ENCODE results near the gene TMEM45A. TPM values are rescaled to one million over a fixed set of nuclear protein-coding genes. Genes with fewer than 3 reads are reported as not detected.

Gene TMEM45A
- total RNA-seq, 1 experiment from 2014 or later = 10.1 TPM

GRCh38 chr3:100570811-100571210 is 78.4 kb downstream of the TMEM45A start:
- Histone ChIP-seq H3K56ac (ENCODE audit: insufficient read length, low read depth, low read length) (no peak overlapping the region), H2BK12ac (ENCODE audit: insufficient read length, low read depth, low read length) (no peak overlapping the region), H4K5ac (ENCODE audit: insufficient read length, low read depth, low read length) (no peak overlapping the region), H3K23ac (ENCODE audit: insufficient read length, low read depth, low read length) (no peak overlapping the region), H4K91ac (ENCODE audit: insufficient read length, low read depth, low read length) (no peak overlapping the region), H3K23me2 (ENCODE audit: insufficient read length, low read depth, low read length, poor library complexity, severe bottlenecking) (no peaks in the 10 kb centered on the region), H3K4me2 (ENCODE audit: insufficient read depth, insufficient read length, low read length) (no peak overlapping the region), H4K8ac (replicated peaks; ENCODE audit: insufficient read length, low read depth, low read length) (no peak overlapping the region), H3K18ac (ENCODE audit: insufficient read length, low read depth, low read length) (no peak overlapping the region), H2BK5ac (ENCODE audit: insufficient read length, low read length) (no peak overlapping the region), H3K9me3 (ENCODE audit: control insufficient read depth, low read depth, low read length) (no peaks in the 10 kb centered on the region), H3K79me2 (ENCODE audit: insufficient read depth, low read length) (no peaks in the 10 kb centered on the region), H3K14ac (ENCODE audit: insufficient read depth, low read length) (no peak overlapping the region), H3K4me1 (ENCODE audit: insufficient read depth, low read length) (no peaks in the 10 kb centered on the region), H2BK20ac (ENCODE audit: low read depth, low read length, poor library complexity, severe bottlenecking) (no peak overlapping the region), H3K9ac (ENCODE audit: extremely low read depth, insufficient read length, low read length) (no peak overlapping the region), H3K27me3 (ENCODE audit: insufficient read depth, low read length) (no peaks in the 10 kb centered on the region), H4K20me1 (ENCODE audit: control insufficient read depth, insufficient read depth, insufficient read length) (no peaks in the 10 kb centered on the region), H3K27ac (ENCODE audit: insufficient read length, low read depth, low read length) (no peak overlapping the region), H2AFZ (ENCODE audit: low read length) (no peak overlapping the region), H2AK5ac (ENCODE audit: insufficient read length, low read length) (no peak overlapping the region), H3K79me1 (ENCODE audit: insufficient read depth, low read depth, low read length, poor library complexity, severe bottlenecking) (no peaks in the 10 kb centered on the region), H2BK120ac (ENCODE audit: low read depth, low read length, poor library complexity, severe bottlenecking) (no peak overlapping the region), H3T11ph (ENCODE audit: low read length) (no peak overlapping the region), H2BK15ac (ENCODE audit: low read depth, low read length) (no peak overlapping the region), H3K4ac (ENCODE audit: low read depth, low read length) (no peak overlapping the region)
- no peaks in the 10 kb centered on the region for H3K27me3 Mint-ChIP-seq (ENCODE audit: low read depth)
- no peaks in the 10 kb centered on the region for H3K4me1 Mint-ChIP-seq
- WGBS (ENCODE audit: extremely low coverage, insufficient read length, low lambda C conversion rate) = no CpG with 5 or more reads among the region's 2 CpGs
- no peaks in the 10 kb centered on the region; a peak in 2 of 5 replicates for H3K9me3 Mint-ChIP-seq
- no peak for TF ChIP-seq CTCF (conservative IDR thresholded peaks at IDR 0.05)
- no peak for DNase-seq
- H3K4me3 Mint-ChIP-seq = no peak overlapping the region
- H3K36me3 Mint-ChIP-seq (ENCODE audit: insufficient read depth in 1 of 3, low read depth in 3 of 3) = peaks cover 2 to 7% (median 2%) of the 10 kb centered on the region in 3 experiments; a peak in 3 of 7 replicates
- H3K27ac Mint-ChIP-seq = no peak overlapping the region
